Measurements from ENCODE around the gene C10orf67. TPM values are rescaled to one million over a fixed set of nuclear protein-coding genes. Genes with fewer than 3 reads are reported as not detected.

The C10orf67 gene
- total and polyA plus RNA-seq, 2 of the 8 experiments (the other 6 are each of a cell fraction or from before 2014, with no cell fraction given): 0.05 to 0.11 TPM

GRCh38 chr10:23293145-23293724 lies 51.4 kb downstream of the C10orf67 start:
- Histone ChIP-seq H3K79me1 (ENCODE audit: low read depth, low read length) (no peaks in the 10 kb centered on the region), H2AK5ac (ENCODE audit: low read depth, low read length) (no peak overlapping the region), H2BK20ac (ENCODE audit: low read length) (no peak overlapping the region), H2BK5ac (ENCODE audit: low read depth, low read length) (no peak overlapping the region), H3K4me2 (ENCODE audit: insufficient read depth in 1 of 2, low read depth in 2 of 2, low read length in 2 of 2) (no peak overlapping the region), H3K23ac (ENCODE audit: insufficient read length) (no peak overlapping the region), H3K14ac (ENCODE audit: insufficient read length) (no peak overlapping the region), H3K36me3 (ENCODE audit: control insufficient read depth in 2 of 4, insufficient read depth in 4 of 4, low read length in 3 of 4) (no peaks in the 10 kb centered on the region), H4K91ac (replicated peaks; ENCODE audit: insufficient read length, low read length) (no peak overlapping the region), H3K9ac (replicated peaks in 1 of 4; ENCODE audit: extremely low read depth in 1 of 4, low read depth in 3 of 4, low read length in 3 of 4) (no peak overlapping the region), H4K20me1 (replicated peaks in 1 of 2; ENCODE audit: control insufficient read depth in 1 of 2, insufficient read depth in 2 of 2, low read length in 2 of 2) (no peaks in the 10 kb centered on the region), H3K27ac (ENCODE audit: low read depth, low read length) (no peak overlapping the region), H3K9me3 (ENCODE audit: insufficient read depth in 2 of 2, low read depth in 1 of 2, low read length in 1 of 2) (no peaks in the 10 kb centered on the region), H3K79me2 (ENCODE audit: control insufficient read depth in 1 of 2, insufficient read depth in 2 of 2, low read length in 2 of 2) (no peaks in the 10 kb centered on the region), H2BK12ac (ENCODE audit: low read depth, low read length) (no peak overlapping the region), H2BK120ac (replicated peaks; ENCODE audit: low read depth, low read length) (no peak overlapping the region), H3K56ac (replicated peaks; ENCODE audit: insufficient read length, low read depth, low read length) (no peak overlapping the region), H3K4ac (replicated peaks; ENCODE audit: insufficient read length, low read depth, low read length) (no peak overlapping the region), H3K23me2 (ENCODE audit: low read depth, low read length) (no peaks in the 10 kb centered on the region), H3K4me3 (ENCODE audit: extremely low read depth in 1 of 4, insufficient read depth in 2 of 4, low read depth in 3 of 4, low read length in 4 of 4) (no peak overlapping the region), H3K27me3 (replicated peaks in 1 of 4; ENCODE audit: control insufficient read depth in 3 of 4, extremely low read depth in 1 of 4, insufficient read depth in 3 of 4, low read length in 3 of 4) (peaks cover 0 to 1% (median 0%) of the 10 kb centered on the region in 4 experiments; a peak in 1 of 7 replicates), H2AFZ (ENCODE audit: low read length) (no peak overlapping the region), H3K18ac (ENCODE audit: extremely low read depth, low read length) (no peak overlapping the region), H3K4me1 (replicated peaks in 1 of 4; ENCODE audit: control insufficient read depth in 3 of 4, insufficient read depth in 4 of 4, low read length in 3 of 4) (no peaks in the 10 kb centered on the region), H2BK15ac (ENCODE audit: low read length) (no peak overlapping the region), H4K5ac (ENCODE audit: insufficient read length, low read depth, low read length) (no peak overlapping the region), H4K8ac (ENCODE audit: extremely low read depth, insufficient read depth, low read length) (no peak overlapping the region)
- ChIA-PET CTCF (ENCODE audit: partially characterized antibody) (interaction anchor here (0.6 to 8.5 kb wide), 42 partner anchors 10 to 887 kb away, joined by 3 to 183 read pairs (median 5); partner anchors contain the start of genes C10orf67 and PTF1A), POLR2A (ENCODE audit: partially characterized antibody) (no interaction called here)
- 23% methylated on average over 7 of the region's 7 CpGs; no CpG with 5 or more reads in 1 of the 2 experiments for WGBS, 2 experiments (ENCODE audit: extremely low coverage in 1 of 2, insufficient coverage in 1 of 2, insufficient read length in 1 of 2, insufficient replicate concordance in 2 of 2, low coverage in 1 of 2, low lambda C conversion rate in 2 of 2, missing lambda C conversion rate in 1 of 2)
- DNase-seq (ENCODE audit: low read depth in 1 of 2, low spot score in 2 of 2): peak; percentile 36 to 80
- peak; percentile 88 for FAIRE-seq
- TF ChIP-seq YY1 (IDR thresholded peaks at IDR 0.05; ENCODE audit: low read depth, low read length) (0 out of 2 replicates have a peak, but pooled peaks have one; percentile 36), CHD2 (IDR thresholded peaks at IDR 0.05; ENCODE audit: low read length) (no peak), TBP (IDR thresholded peaks at IDR 0.05; ENCODE audit: low read depth, low read length) (no peak), RXRA (IDR thresholded peaks at IDR 0.05; ENCODE audit: insufficient read depth, low read depth, low read length) (no peak), SIX5 (IDR thresholded peaks at IDR 0.05; ENCODE audit: low read depth, low read length) (no peak), CTCF (IDR thresholded peaks at IDR 0.05; ENCODE audit: control extremely low read depth in 1 of 3, insufficient read depth in 1 of 3, low read depth in 1 of 3, low read length in 3 of 3) (peak; percentile 20 to 92 (median 82)), RAD21 (IDR thresholded peaks at IDR 0.05 in 1 of 2, conservative IDR thresholded peaks at IDR 0.05 in 1 of 2; ENCODE audit: low read depth in 2 of 2, low read length in 2 of 2) (peak; percentile 90 to 93), EP300 (IDR thresholded peaks at IDR 0.05; ENCODE audit: borderline replicate concordance in 1 of 2, low read depth in 2 of 2, low read length in 2 of 2) (no peak), FOSL1 (IDR thresholded peaks at IDR 0.05; ENCODE audit: insufficient read depth, low read depth, low read length) (no peak), SP2 (IDR thresholded peaks at IDR 0.05; ENCODE audit: low read length) (no peak)

Measured in H1 (cell line).